ENCODE results near the gene CYLD. TPM values are rescaled to one million over a fixed set of nuclear protein-coding genes. Genes with fewer than 3 reads are reported as not detected.

The CYLD gene
- total and polyA plus RNA-seq, 2 donors = 30.0 to 53.9 TPM

- Histone ChIP-seq H3K4me3 (ENCODE audit: low read length in 2 of 2) (no peak overlapping the region), H3K9me3 (ENCODE audit: control insufficient read depth in 2 of 2, insufficient read depth in 1 of 2, low read length in 1 of 2) (no peaks in the 10 kb centered on the region), H3K27me3 (ENCODE audit: control insufficient read depth in 2 of 2, insufficient read depth in 1 of 2, low read length in 1 of 2) (no peaks in the 10 kb centered on the region), H3K4me1 (ENCODE audit: control insufficient read depth in 2 of 2, insufficient read depth in 2 of 2, low read length in 2 of 2) (no peaks in the 10 kb centered on the region), H3K36me3 (ENCODE audit: control insufficient read depth in 2 of 2, insufficient read depth in 2 of 2, low read length in 1 of 2) (no peaks in the 10 kb centered on the region), H3K27ac (ENCODE audit: low read depth in 1 of 2, low read length in 1 of 2) (no peak overlapping the region)
- DNase-seq (ENCODE audit: low read depth in 6 of 9, low spot score in 9 of 9) = no peak
- 97% methylated on average over 7 of the region's 7 CpGs for whole genome bisulfite sequencing
Observed at GRCh38 chr16:50814541-50814940, 72.7 kb downstream of the CYLD start.

GRCh38 chr16:50815382-50815781 is 73.5 kb downstream of the CYLD start:
- H3K36me3 ChIP-seq (ENCODE audit: control insufficient read depth in 2 of 2, insufficient read depth in 2 of 2, low read length in 1 of 2) = no peaks in the 10 kb centered on the region
- no peak for DNase-seq (ENCODE audit: low read depth in 6 of 9, low spot score in 9 of 9)
- H3K27me3 ChIP-seq (ENCODE audit: control insufficient read depth in 2 of 2, insufficient read depth in 1 of 2, low read length in 1 of 2) = no peaks in the 10 kb centered on the region
- 93% methylated on average over 7 of the region's 7 CpGs for WGBS
- no peak overlapping the region for H3K27ac ChIP-seq (ENCODE audit: low read depth in 1 of 2, low read length in 1 of 2)
- H3K4me3 ChIP-seq (ENCODE audit: low read length in 2 of 2) = no peak overlapping the region
- H3K4me1 ChIP-seq (ENCODE audit: control insufficient read depth in 2 of 2, insufficient read depth in 2 of 2, low read length in 2 of 2) = no peaks in the 10 kb centered on the region
- no peaks in the 10 kb centered on the region for H3K9me3 ChIP-seq (ENCODE audit: control insufficient read depth in 2 of 2, insufficient read depth in 1 of 2, low read length in 1 of 2)

GRCh38 chr16:50816901-50817555 is 75.1 kb downstream of the CYLD start:
- Histone ChIP-seq H3K27ac (ENCODE audit: low read depth in 1 of 2, low read length in 1 of 2) (no peak overlapping the region), H3K9me3 (ENCODE audit: control insufficient read depth in 2 of 2, insufficient read depth in 1 of 2, low read length in 1 of 2) (no peaks in the 10 kb centered on the region), H3K36me3 (ENCODE audit: control insufficient read depth in 2 of 2, insufficient read depth in 2 of 2, low read length in 1 of 2) (no peaks in the 10 kb centered on the region), H3K4me3 (ENCODE audit: low read length in 2 of 2) (no peak overlapping the region), H3K4me1 (ENCODE audit: control insufficient read depth in 2 of 2, insufficient read depth in 2 of 2, low read length in 2 of 2) (no peaks in the 10 kb centered on the region), H3K27me3 (ENCODE audit: control insufficient read depth in 2 of 2, insufficient read depth in 1 of 2, low read length in 1 of 2) (no peaks in the 10 kb centered on the region)
- 96% methylated on average over 11 of the region's 11 CpGs for WGBS
- no peak for DNase-seq (ENCODE audit: low read depth in 6 of 9, low spot score in 9 of 9)

GRCh38 chr16:50818380-50818779 is 76.5 kb downstream of the CYLD start:
- DNase-seq (ENCODE audit: low read depth in 6 of 9, low spot score in 9 of 9) = no peak
- Histone ChIP-seq H3K4me1 (ENCODE audit: control insufficient read depth in 2 of 2, insufficient read depth in 2 of 2, low read length in 2 of 2) (no peaks in the 10 kb centered on the region), H3K36me3 (ENCODE audit: control insufficient read depth in 2 of 2, insufficient read depth in 2 of 2, low read length in 1 of 2) (no peaks in the 10 kb centered on the region), H3K27me3 (ENCODE audit: control insufficient read depth in 2 of 2, insufficient read depth in 1 of 2, low read length in 1 of 2) (no peaks in the 10 kb centered on the region), H3K27ac (ENCODE audit: low read depth in 1 of 2, low read length in 1 of 2) (no peak overlapping the region), H3K4me3 (ENCODE audit: low read length in 2 of 2) (no peak overlapping the region), H3K9me3 (ENCODE audit: control insufficient read depth in 2 of 2, insufficient read depth in 1 of 2, low read length in 1 of 2) (no peaks in the 10 kb centered on the region)
- 90% methylated on average over 8 of the region's 8 CpGs for WGBS

- no peak overlapping the region for H3K4me3 ChIP-seq (ENCODE audit: low read length in 2 of 2)
- no peaks in the 10 kb centered on the region for H3K4me1 ChIP-seq (ENCODE audit: control insufficient read depth in 2 of 2, insufficient read depth in 2 of 2, low read length in 2 of 2)
- peaks cover 0 to 2% of the 10 kb centered on the region in 2 donors for H3K27me3 ChIP-seq (ENCODE audit: control insufficient read depth in 2 of 2, insufficient read depth in 1 of 2, low read length in 1 of 2)
- H3K36me3 ChIP-seq (ENCODE audit: control insufficient read depth in 2 of 2, insufficient read depth in 2 of 2, low read length in 1 of 2) = no peaks in the 10 kb centered on the region
- H3K27ac ChIP-seq (ENCODE audit: low read depth in 1 of 2, low read length in 1 of 2) = no peak overlapping the region
- no peaks in the 10 kb centered on the region for H3K9me3 ChIP-seq (ENCODE audit: control insufficient read depth in 2 of 2, insufficient read depth in 1 of 2, low read length in 1 of 2)
- 98% methylated on average over 6 of the region's 6 CpGs for WGBS
- no peak for DNase-seq (ENCODE audit: low read depth in 6 of 9, low spot score in 9 of 9)
Observed at GRCh38 chr16:50819706-50820105, 77.8 kb downstream of the CYLD start.

- Histone ChIP-seq H3K4me1 (ENCODE audit: control insufficient read depth in 2 of 2, insufficient read depth in 2 of 2, low read length in 2 of 2) (no peaks in the 10 kb centered on the region), H3K36me3 (ENCODE audit: control insufficient read depth in 2 of 2, insufficient read depth in 2 of 2, low read length in 1 of 2) (no peaks in the 10 kb centered on the region), H3K27me3 (ENCODE audit: control insufficient read depth in 2 of 2, insufficient read depth in 1 of 2, low read length in 1 of 2) (peaks cover 0 to 2% of the 10 kb centered on the region in 2 donors), H3K4me3 (ENCODE audit: low read length in 2 of 2) (no peak overlapping the region), H3K27ac (ENCODE audit: low read depth in 1 of 2, low read length in 1 of 2) (no peak overlapping the region), H3K9me3 (ENCODE audit: control insufficient read depth in 2 of 2, insufficient read depth in 1 of 2, low read length in 1 of 2) (no peaks in the 10 kb centered on the region)
- no peak for DNase-seq (ENCODE audit: low read depth in 6 of 9, low spot score in 9 of 9)
- 98% methylated on average over 5 of the region's 5 CpGs for WGBS
Observed at GRCh38 chr16:50820225-50820624, 78.3 kb downstream of the CYLD start.

- no peaks in the 10 kb centered on the region for H3K9me3 ChIP-seq (ENCODE audit: control insufficient read depth in 2 of 2, insufficient read depth in 1 of 2, low read length in 1 of 2)
- peaks cover 0 to 2% of the 10 kb centered on the region in 2 donors for H3K27me3 ChIP-seq (ENCODE audit: control insufficient read depth in 2 of 2, insufficient read depth in 1 of 2, low read length in 1 of 2)
- DNase-seq (ENCODE audit: low read depth in 6 of 9, low spot score in 9 of 9) = no peak
- no peak overlapping the region for H3K4me3 ChIP-seq (ENCODE audit: low read length in 2 of 2)
- no peak overlapping the region for H3K27ac ChIP-seq (ENCODE audit: low read depth in 1 of 2, low read length in 1 of 2)
- 97% methylated on average over 6 of the region's 6 CpGs for WGBS
- no peaks in the 10 kb centered on the region for H3K36me3 ChIP-seq (ENCODE audit: control insufficient read depth in 2 of 2, insufficient read depth in 2 of 2, low read length in 1 of 2)
- H3K4me1 ChIP-seq (ENCODE audit: control insufficient read depth in 2 of 2, insufficient read depth in 2 of 2, low read length in 2 of 2) = no peaks in the 10 kb centered on the region
Observed at GRCh38 chr16:50821586-50821985, 79.7 kb downstream of the CYLD start.

GRCh38 chr16:50822671-50823070 is 80.8 kb downstream of the CYLD start:
- 86% methylated on average over 9 of the region's 9 CpGs for WGBS
- H3K27me3 ChIP-seq (ENCODE audit: control insufficient read depth in 2 of 2, insufficient read depth in 1 of 2, low read length in 1 of 2) = peaks cover 0 to 2% of the 10 kb centered on the region in 2 donors
- H3K4me3 ChIP-seq (ENCODE audit: low read length in 2 of 2) = no peak overlapping the region
- no peaks in the 10 kb centered on the region for H3K36me3 ChIP-seq (ENCODE audit: control insufficient read depth in 2 of 2, insufficient read depth in 2 of 2, low read length in 1 of 2)
- H3K4me1 ChIP-seq (ENCODE audit: control insufficient read depth in 2 of 2, insufficient read depth in 2 of 2, low read length in 2 of 2) = no peaks in the 10 kb centered on the region
- no peaks in the 10 kb centered on the region for H3K9me3 ChIP-seq (ENCODE audit: control insufficient read depth in 2 of 2, insufficient read depth in 1 of 2, low read length in 1 of 2)
- no peak overlapping the region for H3K27ac ChIP-seq (ENCODE audit: low read depth in 1 of 2, low read length in 1 of 2)
- no peak for DNase-seq (ENCODE audit: low read depth in 6 of 9, low spot score in 9 of 9)

GRCh38 chr16:50826797-50827316 is 85.0 kb downstream of the CYLD start:
- Histone ChIP-seq H3K4me3 (ENCODE audit: low read length in 2 of 2) (no peak overlapping the region), H3K4me1 (ENCODE audit: control insufficient read depth in 2 of 2, insufficient read depth in 2 of 2, low read length in 2 of 2) (no peaks in the 10 kb centered on the region)
- 93% methylated on average over 3 of the region's 3 CpGs for WGBS

More at GRCh38 chr16:50826797-50827316, 85.0 kb downstream of the CYLD start:
- no peak overlapping the region for H3K27ac ChIP-seq (ENCODE audit: low read depth in 1 of 2, low read length in 1 of 2)
- H3K27me3 ChIP-seq (ENCODE audit: control insufficient read depth in 2 of 2, insufficient read depth in 1 of 2, low read length in 1 of 2) = peaks cover 0 to 2% of the 10 kb centered on the region in 2 donors
- DNase-seq (ENCODE audit: low read depth in 6 of 9, low spot score in 9 of 9) = no peak
- no peaks in the 10 kb centered on the region for H3K9me3 ChIP-seq (ENCODE audit: control insufficient read depth in 2 of 2, insufficient read depth in 1 of 2, low read length in 1 of 2)
- H3K36me3 ChIP-seq (ENCODE audit: control insufficient read depth in 2 of 2, insufficient read depth in 2 of 2, low read length in 1 of 2) = no peaks in the 10 kb centered on the region
